H1 (cell line): ENCODE data around the gene TAT. TPM values are rescaled to one million over a fixed set of nuclear protein-coding genes. Genes with fewer than 3 reads are reported as not detected.

ENCODE experiments used
- BRCA1 ChIP-seq: IDR thresholded peaks from 2 replicates; pipeline ENCODE4 v1.6.1; 2012; ENCODE audit warnings: low read depth, low read length, improper control_type of control experiment
- CBX8 ChIP-seq: fragments of 300-800, 300-1000 bp; sonication (generic); IDR thresholded peaks from 2 replicates; pipeline ENCODE4 v1.7.1; 2016; ENCODE audit warnings: low read depth, low read length, borderline replicate concordance
- KDM4A ChIP-seq: IDR thresholded peaks from one replicate; pipeline ENCODE4 v1.7.1; 2012; ENCODE audit warnings: low read depth, mild to moderate bottlenecking, moderate library complexity, low read length, inconsistent platforms; ENCODE audit not compliant: severe bottlenecking
- TAF7 ChIP-seq: optimal IDR thresholded peaks from 2 replicates; pipeline ENCODE3; 2011; ENCODE audit warnings: low read depth, mild to moderate bottlenecking, inconsistent platforms, low read length, moderate library complexity, borderline replicate concordance
- polyA plus RNA-seq, 7 experiments: library from polyadenylated mRNA; depleted of rRNA in 3 of 7; stranded (reverse) in 5 of 7; unstranded in 2 of 7; fragments of >200 nt in 5 of 7; fragments of 200-250 nt in 2 of 7; gene quantifications; 1 replicate in 5 of 7; 2 replicates in 1 of 7; 4 replicates in 1 of 7; pipeline versions ENCODE4 v1.2.1 to v1.2.3, GENCODE V29; 2011 to 2013; ENCODE audit warnings: missing spikeins in 2 of 7, mixed read lengths in 2 of 7
- total RNA-seq: library from RNA; stranded (reverse); fragmentation: NEBNext Ultra II Directional; extraction: Animal tissue kit (Norgen Biotek cat#: 25700); gene quantifications from 2 replicates; pipeline ENCODE4 v1.2.1, GENCODE V29; 2021

TAT gene
- total and polyA plus RNA-seq, 2 of the 8 experiments (the other 6 are each of a cell fraction or from before 2014, with no cell fraction given), result 0.03 TPM; not detected in 1

GRCh38 chr16:71568551-71568950 is 8.3 kb downstream of the TAT start (continued):
- no peak for TF ChIP-seq TAF7
- no peak for TF ChIP-seq BRCA1
- no peak for TF ChIP-seq KDM4A
- TF ChIP-seq CBX8, result no peak
